ENCODE results near the gene PPIP5K1. TPM values are rescaled to one million over a fixed set of nuclear protein-coding genes. Genes with fewer than 3 reads are reported as not detected.

PPIP5K1 gene
- total RNA-seq, 8 experiments from 2014 or later: 9.4 to 37.9 (median 21.0) TPM

DNA sequence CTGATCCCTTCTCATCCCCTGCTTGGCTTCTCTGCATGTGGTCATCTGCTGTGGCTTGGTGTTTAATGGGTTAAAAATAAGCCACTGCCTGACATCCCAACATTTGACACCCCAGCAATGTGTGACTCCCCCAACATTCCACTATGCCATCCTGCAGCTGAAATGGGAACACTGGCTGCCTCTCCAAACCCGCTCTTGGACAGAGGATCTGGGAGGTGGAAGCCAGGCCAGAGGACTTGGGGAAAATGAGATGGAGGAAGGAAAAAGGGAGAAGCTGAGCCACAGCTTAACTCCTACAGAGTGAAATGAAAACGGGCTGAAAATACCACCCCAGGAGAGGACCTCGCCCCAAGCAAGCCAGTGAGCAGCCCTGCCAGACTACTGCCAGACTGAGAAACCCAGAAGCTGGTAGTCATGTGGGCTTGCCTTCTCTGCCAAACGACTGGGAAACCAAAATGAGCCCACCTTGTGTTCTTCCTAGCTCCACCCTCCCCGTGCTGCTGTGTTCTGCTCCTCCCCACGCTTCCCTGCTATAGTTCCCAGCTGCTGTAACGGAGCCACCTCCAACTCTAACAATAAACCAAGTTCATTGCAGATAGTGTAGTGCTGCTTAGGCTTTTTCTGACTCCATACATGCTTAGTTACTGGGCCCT, 58.9 kb downstream of the PPIP5K1 start:
- ATAC-seq (replicated peaks in 6 of 8): peak; percentile 7 to 69 (median 22)
- Histone ChIP-seq H3K4me1 (replicated peaks in 1 of 2) (peaks cover 0 to 9% of the 10 kb centered on the region in 2 donors), H3K4me3 (no peak overlapping the region), H3K27ac (no peak overlapping the region)
- in situ Hi-C loops (cut with MboI; ENCODE audit: low pct_unique_long_range_greater_than_20kb in 2 of 9, low sequenced_read_pairs in 9 of 9, unreplicated experiment in 9 of 9): no loop called here
- WGBS, 10 experiments: 0 to 50% (median 30%) methylated on average over 1 to 4 of the region's 7 CpGs; no CpG with 5 or more reads in 3 of the 10 experiments

DNA sequence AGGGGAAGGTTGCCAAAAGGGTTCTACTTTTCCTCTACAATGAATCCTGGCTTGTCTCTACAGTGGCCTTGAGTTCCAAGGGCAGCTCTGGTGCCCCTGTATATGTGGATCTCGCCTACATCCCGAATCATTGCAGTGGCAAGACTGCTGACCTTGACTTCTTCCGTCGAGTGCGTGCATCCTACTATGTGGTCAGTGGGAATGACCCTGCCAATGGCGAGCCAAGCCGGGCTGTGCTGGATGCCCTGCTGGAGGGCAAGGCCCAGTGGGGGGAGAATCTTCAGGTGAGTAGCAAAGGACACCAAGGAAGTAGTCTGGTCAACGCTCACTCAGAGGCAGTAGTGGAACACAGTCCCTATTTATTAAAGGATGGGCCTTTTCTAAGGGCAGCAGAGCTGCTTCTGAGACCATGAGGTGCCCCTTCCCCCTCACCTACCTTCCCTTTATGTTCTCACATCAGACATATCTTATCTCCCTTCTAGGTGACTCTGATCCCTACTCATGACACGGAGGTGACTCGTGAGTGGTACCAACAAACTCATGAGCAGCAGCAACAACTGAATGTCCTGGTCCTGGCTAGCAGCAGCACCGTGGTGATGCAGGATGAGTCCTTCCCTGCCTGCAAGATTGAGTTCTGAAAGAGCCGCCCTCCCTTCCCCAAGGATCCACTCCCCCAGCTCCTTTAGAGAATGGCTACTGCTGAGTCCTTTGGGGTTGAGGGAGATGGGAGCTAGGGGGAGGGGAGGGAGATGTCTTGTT, 60.2 kb downstream of the PPIP5K1 start:
- no peak for ATAC-seq (replicated peaks in 6 of 8)
- Histone ChIP-seq H3K4me1 (replicated peaks in 1 of 2) (peaks cover 0 to 9% of the 10 kb centered on the region in 2 donors), H3K4me3 (no peak overlapping the region), H3K27ac (no peak overlapping the region)
- 67 to 90% (median 83%) methylated on average over 3 to 6 of the region's 12 CpGs; no CpG with 5 or more reads in 7 of the 10 experiments for WGBS, 10 experiments
- in situ Hi-C loops (cut with MboI; ENCODE audit: low pct_unique_long_range_greater_than_20kb in 2 of 9, low sequenced_read_pairs in 9 of 9, unreplicated experiment in 9 of 9): no loop called here

- ATAC-seq (replicated peaks in 6 of 8): peak in 2 of 8 experiments; percentile 4 to 12
- peaks cover 0 to 9% of the 10 kb centered on the region in 2 donors for H3K4me1 ChIP-seq (replicated peaks in 1 of 2)
- 80 to 100% (median 100%) methylated on average over 1 to 3 of the region's 15 CpGs; no CpG with 5 or more reads in 7 of the 10 experiments for WGBS, 10 experiments
- in situ Hi-C loops (cut with MboI; ENCODE audit: low pct_unique_long_range_greater_than_20kb in 2 of 9, low sequenced_read_pairs in 9 of 9, unreplicated experiment in 9 of 9): no loop called here
- no peak overlapping the region for H3K4me3 ChIP-seq
- no peak overlapping the region for H3K27ac ChIP-seq
These were observed 60.9 kb downstream of the PPIP5K1 start for GRCh38 chr15:43529141-43529540.

GRCh38 chr15:43528542-43529007, 61.4 kb downstream of the PPIP5K1 start:
- WGBS, 10 experiments: 93 to 100% methylated on average over 1 to 3 of the region's 11 CpGs; no CpG with 5 or more reads in 8 of the 10 experiments
- Histone ChIP-seq H3K4me1 (replicated peaks in 1 of 2) (peaks cover 0 to 9% of the 10 kb centered on the region in 2 donors), H3K4me3 (no peak overlapping the region), H3K27ac (no peak overlapping the region)
- in situ Hi-C loops (cut with MboI; ENCODE audit: low pct_unique_long_range_greater_than_20kb in 2 of 9, low sequenced_read_pairs in 9 of 9, unreplicated experiment in 9 of 9): no loop called here
- peak in 2 of 8 experiments; percentile 7 to 11 for ATAC-seq (replicated peaks in 6 of 8)

DNA sequence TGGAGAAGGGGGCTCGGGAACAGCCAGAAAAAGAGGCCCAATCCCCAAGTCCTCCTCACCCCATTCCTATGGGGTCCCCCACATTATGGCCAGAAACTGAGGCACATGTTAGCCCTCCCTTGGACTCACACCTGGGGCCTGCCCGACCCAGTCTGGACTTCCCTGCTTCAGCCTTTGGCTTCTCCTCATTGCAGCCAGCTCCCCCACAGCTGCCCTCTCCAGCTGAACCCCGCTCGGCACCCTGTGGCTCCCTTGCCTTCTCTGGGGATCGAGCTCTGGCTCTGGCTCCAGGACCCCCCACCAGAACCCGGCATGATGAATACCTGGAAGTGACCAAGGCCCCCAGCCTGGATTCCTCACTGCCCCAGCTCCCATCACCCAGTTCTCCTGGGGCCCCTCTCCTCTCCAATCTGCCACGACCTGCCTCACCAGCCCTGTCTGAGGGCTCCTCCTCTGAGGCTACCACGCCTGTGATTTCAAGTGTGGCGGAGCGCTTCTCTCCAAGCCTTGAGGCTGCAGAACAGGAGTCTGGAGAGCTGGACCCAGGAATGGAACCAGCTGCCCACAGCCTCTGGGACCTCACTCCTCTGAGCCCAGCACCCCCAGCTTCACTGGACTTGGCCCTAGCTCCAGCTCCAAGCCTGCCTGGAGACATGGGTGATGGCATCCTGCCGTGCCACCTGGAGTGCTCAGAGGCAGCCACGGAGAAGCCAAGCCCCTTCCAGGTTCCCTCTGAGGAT, 62.0 kb downstream of the PPIP5K1 start:
- peaks cover 0 to 9% of the 10 kb centered on the region in 2 donors for H3K4me1 ChIP-seq (replicated peaks in 1 of 2)
- no peak overlapping the region for H3K4me3 ChIP-seq
- 40 to 90% (median 71%) methylated on average over 2 to 4 of the region's 12 CpGs; no CpG with 5 or more reads in 5 of the 10 experiments for WGBS, 10 experiments
- ATAC-seq (replicated peaks in 6 of 8): peak in 3 of 8 experiments; percentile 3 to 15 (median 6)
- in situ Hi-C loops (cut with MboI; ENCODE audit: low pct_unique_long_range_greater_than_20kb in 2 of 9, low sequenced_read_pairs in 9 of 9, unreplicated experiment in 9 of 9): no loop called here
- H3K27ac ChIP-seq: no peak overlapping the region

GRCh38 chr15:43527016-43527801, 62.8 kb downstream of the PPIP5K1 start:
- Histone ChIP-seq H3K4me1 (replicated peaks in 1 of 2) (peaks cover 0 to 9% of the 10 kb centered on the region in 2 donors), H3K27ac (no peak overlapping the region), H3K4me3 (no peak overlapping the region)
- peak in 7 of 8 experiments; percentile 13 to 80 (median 23) for ATAC-seq (replicated peaks in 6 of 8)
- in situ Hi-C loops (cut with MboI; ENCODE audit: low pct_unique_long_range_greater_than_20kb in 2 of 9, low sequenced_read_pairs in 9 of 9, unreplicated experiment in 9 of 9): no loop called here
- 33 to 100% (median 77%) methylated on average over 1 to 3 of the region's 9 CpGs; no CpG with 5 or more reads in 6 of the 10 experiments for WGBS, 10 experiments

GRCh38 chr15:43526261-43526930, 63.6 kb downstream of the PPIP5K1 start:
- peak in 1 of 8 experiments; percentile 2 for ATAC-seq (replicated peaks in 6 of 8)
- WGBS, 10 experiments: 80 to 100% (median 92%) methylated on average over 1 to 2 of the region's 11 CpGs; no CpG with 5 or more reads in 4 of the 10 experiments
- Histone ChIP-seq H3K4me1 (replicated peaks in 1 of 2) (peaks cover 0 to 3% of the 10 kb centered on the region in 2 donors), H3K27ac (no peak overlapping the region), H3K4me3 (no peak overlapping the region)
- in situ Hi-C loops (cut with MboI; ENCODE audit: low pct_unique_long_range_greater_than_20kb in 2 of 9, low sequenced_read_pairs in 9 of 9, unreplicated experiment in 9 of 9): no loop called here

GRCh38 chr15:43525131-43525530, 64.9 kb downstream of the PPIP5K1 start:
- ATAC-seq (replicated peaks in 6 of 8): no peak
- in situ Hi-C loops (cut with MboI; ENCODE audit: low pct_unique_long_range_greater_than_20kb in 2 of 9, low sequenced_read_pairs in 9 of 9, unreplicated experiment in 9 of 9): no loop called here
- H3K4me3 ChIP-seq: no peak overlapping the region
- H3K4me1 ChIP-seq (replicated peaks in 1 of 2): no peaks in the 10 kb centered on the region
- 72 to 100% (median 100%) methylated on average over 1 to 4 of the region's 4 CpGs; no CpG with 5 or more reads in 3 of the 10 experiments for WGBS, 10 experiments
- H3K27ac ChIP-seq: no peak overlapping the region

DNA sequence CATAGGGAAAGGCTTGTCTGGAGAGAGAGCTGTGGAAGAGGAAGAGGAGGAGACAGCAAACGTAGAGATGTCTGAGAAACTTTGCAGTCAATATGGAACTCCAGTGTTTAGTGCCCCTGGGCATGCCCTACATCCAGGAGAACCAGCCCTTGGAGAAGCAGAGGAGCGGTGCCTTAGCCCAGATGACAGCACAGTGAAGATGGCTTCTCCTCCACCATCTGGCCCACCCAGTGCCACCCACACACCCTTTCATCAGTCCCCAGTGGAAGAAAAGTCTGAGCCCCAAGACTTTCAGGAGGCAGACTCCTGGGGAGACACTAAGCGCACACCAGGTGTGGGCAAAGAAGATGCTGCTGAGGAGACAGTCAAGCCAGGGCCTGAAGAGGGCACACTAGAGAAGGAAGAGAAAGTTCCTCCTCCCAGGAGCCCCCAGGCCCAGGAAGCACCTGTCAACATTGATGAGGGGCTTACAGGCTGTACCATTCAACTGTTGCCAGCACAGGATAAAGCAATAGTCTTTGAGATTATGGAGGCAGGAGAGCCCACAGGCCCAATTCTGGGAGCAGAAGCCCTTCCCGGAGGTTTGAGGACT, 65.7 kb downstream of the PPIP5K1 start:
- Histone ChIP-seq H3K4me1 (replicated peaks in 1 of 2) (peaks cover 3 to 5% of the 10 kb centered on the region in 2 donors), H3K27ac (no peak overlapping the region), H3K4me3 (no peak overlapping the region)
- in situ Hi-C loops (cut with MboI; ENCODE audit: low pct_unique_long_range_greater_than_20kb in 2 of 9, low sequenced_read_pairs in 9 of 9, unreplicated experiment in 9 of 9): no loop called here
- ATAC-seq (replicated peaks in 6 of 8): no peak
- WGBS, 10 experiments: 58 to 100% (median 98%) methylated on average over 1 to 4 of the region's 4 CpGs; no CpG with 5 or more reads in 2 of the 10 experiments

GRCh38 chr15:43523646-43524045, 66.4 kb downstream of the PPIP5K1 start:
- Histone ChIP-seq H3K27ac (no peak overlapping the region), H3K4me1 (replicated peaks in 1 of 2) (peaks cover 10 to 11% of the 10 kb centered on the region in 2 donors), H3K4me3 (no peak overlapping the region)
- ATAC-seq (replicated peaks in 6 of 8): no peak
- WGBS, 10 experiments: 88 to 95% (median 90%) methylated on average over 2 to 4 of the region's 7 CpGs; no CpG with 5 or more reads in 7 of the 10 experiments
- in situ Hi-C loops (cut with MboI; ENCODE audit: low pct_unique_long_range_greater_than_20kb in 2 of 9, low sequenced_read_pairs in 9 of 9, unreplicated experiment in 9 of 9): no loop called here

- H3K4me1 ChIP-seq (replicated peaks in 1 of 2): peaks cover 10 to 11% of the 10 kb centered on the region in 2 donors
- 25 to 100% (median 83%) methylated on average over 1 to 7 of the region's 9 CpGs for WGBS, 10 experiments
These were observed 67.8 kb downstream of the PPIP5K1 start for GRCh38 chr15:43522247-43522646.

More at GRCh38 chr15:43522247-43522646, 67.8 kb downstream of the PPIP5K1 start:
- in situ Hi-C loops (cut with MboI; ENCODE audit: low pct_unique_long_range_greater_than_20kb in 2 of 9, low sequenced_read_pairs in 9 of 9, unreplicated experiment in 9 of 9): no loop called here
- Histone ChIP-seq H3K4me3 (no peak overlapping the region), H3K27ac (no peak overlapping the region)
- ATAC-seq (replicated peaks in 6 of 8): no peak

Data from motor neuron (in vitro differentiated cells).